Tibial nerve (tissue), 4 donors: ENCODE measurements around the gene KMT5C.

Source experiments
- CTCF ChIP-seq, 5 experiments: fragments of 200-600 bp in 3 of 5; fragments of 450-650 bp in 2 of 5; sonication (generic) in 3 of 5; IDR thresholded peaks; one replicate each; pipeline ENCODE4 v1.5.1; 2016 to 2019; ENCODE audit warnings: antibody characterized with exemption in 5 of 5, mild to moderate bottlenecking in 3 of 5, moderate library complexity in 2 of 5
- EP300 ChIP-seq, 2 donors: sonication (generic); formaldehyde crosslinking; IDR thresholded peaks; one replicate each; pipeline ENCODE4 v1.6.1; 2017; ENCODE audit warnings: antibody characterized with exemption in 2 of 2, mild to moderate bottlenecking in 1 of 2
- POLR2A ChIP-seq, 2 donors: fragments of 450-650 bp; IDR thresholded peaks; one replicate each; pipeline ENCODE4 v1.6.1; 2017; ENCODE audit warnings: antibody characterized with exemption in 2 of 2, mild to moderate bottlenecking in 2 of 2, moderate library complexity in 2 of 2

- TF ChIP-seq CTCF (IDR thresholded peaks at IDR 0.05) = no peak
- TF ChIP-seq POLR2A (IDR thresholded peaks at IDR 0.05) = no peak
- no peak for TF ChIP-seq EP300 (IDR thresholded peaks at IDR 0.05)
These were observed 6.4 kb downstream of the KMT5C start for GRCh38 chr19:55345818-55346724.
